Bronchial epithelial cell (primary cell): ENCODE data around the gene TECPR2. TPM values are rescaled to one million over a fixed set of nuclear protein-coding genes. Genes with fewer than 3 reads are reported as not detected.

Experiments
- DNase-seq: peaks from one replicate; pipeline ENCODE4 v3.0.0-alpha.2; 2010; ENCODE audit warnings: low read depth
- FAIRE-seq: peaks from 2 replicates; lab custom pipeline; 2011; peaks lifted over from hg19 to GRCh38; lab: Jason Lieb, UNC
- H3K27me3 ChIP-seq: 2 replicates; pipeline ENCODE4 v1.5.1; 2011; ENCODE audit warnings: low read length; ENCODE audit not compliant: control insufficient read depth, insufficient read depth
- H3K36me3 ChIP-seq: 2 replicates; pipeline ENCODE4 v1.5.1; 2011; ENCODE audit warnings: low read length; ENCODE audit not compliant: control insufficient read depth, insufficient read depth
- H3K4me3 ChIP-seq: 2 replicates; pipeline ENCODE4 v1.5.1; 2011; ENCODE audit warnings: mild to moderate bottlenecking, low read depth, low read length, control low read depth
- total RNA-seq: library from RNA; depleted of rRNA; stranded (reverse); fragments of >200 nt; gene quantifications from 2 replicates; pipeline ENCODE4 v1.2.1, GENCODE V29; 2014
- TF ChIP-seq, protein P1 (sequence below): IDR thresholded peaks from 2 replicates; pipeline ENCODE4 v1.5.1; 2011; ENCODE audit warnings: mild to moderate bottlenecking, moderate library complexity, low read length, control low read depth, inconsistent platforms; ENCODE audit not compliant: insufficient read depth, severe bottlenecking

TECPR2 gene
- total RNA-seq, 1 donor from 2014 or later, result 4.7 TPM

- peak overlapping the region; percentile 18 for H3K4me3 ChIP-seq
- FAIRE-seq (no peak), DNase-seq (no peak)
- H3K27me3 ChIP-seq, result no peaks in the 10 kb centered on the region
- TF ChIP-seq, protein P1, sequence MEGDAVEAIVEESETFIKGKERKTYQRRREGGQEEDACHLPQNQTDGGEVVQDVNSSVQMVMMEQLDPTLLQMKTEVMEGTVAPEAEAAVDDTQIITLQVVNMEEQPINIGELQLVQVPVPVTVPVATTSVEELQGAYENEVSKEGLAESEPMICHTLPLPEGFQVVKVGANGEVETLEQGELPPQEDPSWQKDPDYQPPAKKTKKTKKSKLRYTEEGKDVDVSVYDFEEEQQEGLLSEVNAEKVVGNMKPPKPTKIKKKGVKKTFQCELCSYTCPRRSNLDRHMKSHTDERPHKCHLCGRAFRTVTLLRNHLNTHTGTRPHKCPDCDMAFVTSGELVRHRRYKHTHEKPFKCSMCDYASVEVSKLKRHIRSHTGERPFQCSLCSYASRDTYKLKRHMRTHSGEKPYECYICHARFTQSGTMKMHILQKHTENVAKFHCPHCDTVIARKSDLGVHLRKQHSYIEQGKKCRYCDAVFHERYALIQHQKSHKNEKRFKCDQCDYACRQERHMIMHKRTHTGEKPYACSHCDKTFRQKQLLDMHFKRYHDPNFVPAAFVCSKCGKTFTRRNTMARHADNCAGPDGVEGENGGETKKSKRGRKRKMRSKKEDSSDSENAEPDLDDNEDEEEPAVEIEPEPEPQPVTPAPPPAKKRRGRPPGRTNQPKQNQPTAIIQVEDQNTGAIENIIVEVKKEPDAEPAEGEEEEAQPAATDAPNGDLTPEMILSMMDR, result no peak
- no peaks in the 10 kb centered on the region for H3K36me3 ChIP-seq
Observed at GRCh38 chr14:102523569-102524450, 161.1 kb downstream of the TECPR2 start.

- DNase-seq (peak; percentile 93), FAIRE-seq (no peak)
- H3K4me3 ChIP-seq, result peak overlapping the region; percentile 48
- no peaks in the 10 kb centered on the region for H3K36me3 ChIP-seq
- TF ChIP-seq, protein P1, result peak; percentile 92
- no peaks in the 10 kb centered on the region for H3K27me3 ChIP-seq
Observed at GRCh38 chr14:102524451-102525218, 161.9 kb downstream of the TECPR2 start.

DNA sequence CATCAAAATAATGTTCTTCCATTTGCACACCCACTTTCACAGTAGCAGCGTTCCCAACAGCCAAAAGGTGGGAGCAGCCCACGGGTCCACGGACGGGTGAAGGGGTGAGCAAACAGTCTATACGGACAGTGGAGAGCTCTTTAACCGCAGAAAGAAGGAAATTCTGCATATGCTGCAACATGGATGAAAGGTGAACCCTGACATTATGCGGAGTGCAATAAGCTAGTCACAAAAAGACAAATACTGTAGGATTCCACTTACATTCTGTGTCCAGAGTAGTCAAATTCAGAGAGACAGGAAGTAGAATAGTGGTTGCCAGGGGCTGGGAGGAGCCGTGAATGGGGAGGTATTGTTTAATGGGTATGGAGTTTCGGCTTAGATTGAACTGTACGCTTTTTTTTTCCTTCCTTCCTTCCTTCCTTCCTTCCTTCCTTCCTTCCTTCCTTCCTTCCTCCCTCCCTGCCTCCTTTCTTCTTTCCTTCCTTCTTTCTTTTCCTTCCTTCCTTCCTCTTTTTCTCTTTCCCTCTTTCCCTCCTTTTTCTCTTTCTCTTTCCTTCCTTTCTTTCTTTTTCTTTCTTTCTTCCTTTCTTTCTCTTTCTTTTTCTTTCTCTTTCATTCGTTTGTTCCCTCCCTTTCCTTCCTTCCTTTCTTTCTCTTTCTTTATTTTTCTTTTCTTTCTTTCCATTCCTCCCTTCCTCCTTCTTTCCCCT is 162.6 kb downstream of the TECPR2 start:
- DNase-seq (peak; percentile 67), FAIRE-seq (no peak)
- Histone ChIP-seq H3K27me3 (no peaks in the 10 kb centered on the region), H3K4me3 (peak overlapping the region; percentile 48), H3K36me3 (no peaks in the 10 kb centered on the region)
- TF ChIP-seq, protein P1, result no peak

GRCh38 chr14:102525929-102526497 is 163.3 kb downstream of the TECPR2 start:
- H3K4me3 ChIP-seq, result no peak overlapping the region
- H3K27me3 ChIP-seq, result no peaks in the 10 kb centered on the region
- TF ChIP-seq, protein P1, result no peak
- peak; percentile 46 for DNase-seq
- FAIRE-seq, result no peak
- H3K36me3 ChIP-seq, result no peaks in the 10 kb centered on the region

GRCh38 chr14:102528431-102529170 is 165.9 kb downstream of the TECPR2 start:
- Histone ChIP-seq H3K27me3 (no peaks in the 10 kb centered on the region), H3K36me3 (no peaks in the 10 kb centered on the region), H3K4me3 (no peak overlapping the region)
- FAIRE-seq, result no peak
- DNase-seq, result no peak
- TF ChIP-seq, protein P1, result no peak
